B cell (primary cell): ENCODE data around the gene PFAS. TPM values are rescaled to one million over a fixed set of nuclear protein-coding genes. Genes with fewer than 3 reads are reported as not detected.

ENCODE experiments used
- ATAC-seq: fragments of 200-7000 bp; cut with Tn5 transposase; one replicate; pipeline ENCODE4 v1.10.0; 2021; ENCODE audit warnings: low read depth, mild to moderate bottlenecking, moderate number of reproducible peaks, moderate library complexity
- CTCF ChIA-PET: fragments of 350-600 bp; sonication (Branson Sonifier 250); formaldehyde crosslinking; loops from one replicate; lab custom pipeline; 2021; ENCODE audit warnings: antibody characterized with exemption, inconsistent platforms; lab: Charles Lee
- POLR2A ChIA-PET: fragments of 350-600 bp; sonication (Branson Sonifier 250); formaldehyde crosslinking; loops from one replicate; lab custom pipeline; 2021; ENCODE audit warnings: antibody characterized with exemption; lab: Charles Lee
- DNase-seq: peaks from one replicate; pipeline ENCODE4 v3.0.0; 2013
- H2AFZ ChIP-seq: 2 replicates; pipeline ENCODE4 v1.6.1; 2012; ENCODE audit warnings: mild to moderate bottlenecking, low read depth, low read length; ENCODE audit not compliant: insufficient read depth, poor library complexity, severe bottlenecking
- H3K27ac ChIP-seq, 2 donors: 1 replicate in 1 of 2; 2 replicates in 1 of 2; pipeline ENCODE4 v1.5.1; 2012 to 2013; ENCODE audit warnings: low read length in 2 of 2, mild to moderate bottlenecking in 2 of 2, moderate library complexity in 1 of 2
- H3K27me3 ChIP-seq, 4 experiments: fragments of 200-600 bp in 1 of 4; sonication (generic) in 1 of 4; replicated peaks in 1 of 4; 1 replicate in 2 of 4; 2 replicates in 2 of 4; pipeline versions ENCODE4 v1.6.1 to v1.7.0; 2013 to 2016; ENCODE audit warnings: low read length in 3 of 4, mild to moderate bottlenecking in 2 of 4, mixed read lengths in 1 of 4, moderate library complexity in 1 of 4; ENCODE audit not compliant: insufficient read depth in 4 of 4, control insufficient read depth in 3 of 4; ENCODE audit errors: control extremely low read depth in 1 of 4
- H3K36me3 ChIP-seq, 2 experiments: replicated peaks in 1 of 2; 1 replicate in 1 of 2; 2 replicates in 1 of 2; pipeline versions ENCODE4 v1.6.1 to v1.7.1; 2013; ENCODE audit warnings: low read length in 1 of 2; ENCODE audit not compliant: insufficient read depth in 2 of 2, control insufficient read depth in 1 of 2; ENCODE audit errors: control extremely low read depth in 1 of 2, extremely low read depth in 1 of 2
- H3K4me1 ChIP-seq, 2 donors: fragments of 200-600 bp in 1 of 2; sonication (generic) in 1 of 2; 1 replicate in 1 of 2; 2 replicates in 1 of 2; pipeline versions ENCODE4 v1.5.1 to v1.6.1; 2013 to 2017; ENCODE audit warnings: low read length in 2 of 2; ENCODE audit not compliant: control insufficient read depth in 2 of 2, insufficient read depth in 2 of 2
- H3K4me2 ChIP-seq: replicated peaks from 2 replicates; pipeline ENCODE3; 2012; ENCODE audit warnings: mild to moderate bottlenecking, low read depth, low read length; ENCODE audit not compliant: poor library complexity, severe bottlenecking
- H3K4me3 ChIP-seq, 5 experiments: fragments of 200-600 bp in 1 of 5; sonication (generic) in 1 of 5; 1 replicate in 3 of 5; 2 replicates in 2 of 5; pipeline versions ENCODE4 v1.5.1 to v1.7.0; 2011 to 2016; ENCODE audit warnings: low read length in 4 of 5, mild to moderate bottlenecking in 4 of 5, low read depth in 2 of 5, control low read depth in 1 of 5, moderate library complexity in 1 of 5; ENCODE audit not compliant: insufficient read depth in 1 of 5; ENCODE audit errors: control extremely low read depth in 1 of 5, extremely low read depth in 1 of 5
- H3K79me2 ChIP-seq: fragments of 200-600 bp; sonication (generic); one replicate; pipeline ENCODE4 v1.6.0; 2016; ENCODE audit warnings: low read length; ENCODE audit not compliant: control insufficient read depth, insufficient read depth
- H3K9ac ChIP-seq: fragments of 200-600 bp; sonication (generic); 2 replicates; pipeline ENCODE4 v1.6.1; 2017; ENCODE audit warnings: mild to moderate bottlenecking, low read length, moderate library complexity
- H3K9me3 ChIP-seq, 3 donors: one replicate each; pipeline versions ENCODE4 v1.6.1 to v1.7.1; 2013; ENCODE audit warnings: low read length in 2 of 3; ENCODE audit not compliant: control insufficient read depth in 2 of 3, insufficient read depth in 1 of 3; ENCODE audit errors: control extremely low read depth in 1 of 3
- H4K20me1 ChIP-seq: 2 replicates; pipeline ENCODE4 v1.6.0; 2012; ENCODE audit warnings: mild to moderate bottlenecking, low read length; ENCODE audit not compliant: insufficient read depth, control insufficient read depth, poor library complexity, severe bottlenecking
- H3K27ac Mint-ChIP-seq: one replicate; pipeline ENCODE4 v1.8.0; 2021; ENCODE audit warnings: mixed read lengths
- H3K27me3 Mint-ChIP-seq: one replicate; pipeline ENCODE4 v1.8.0; 2021; ENCODE audit warnings: mixed read lengths
- H3K4me1 Mint-ChIP-seq: one replicate; pipeline ENCODE4 v1.8.0; 2021; ENCODE audit warnings: mixed read lengths
- H3K4me3 Mint-ChIP-seq: one replicate; pipeline ENCODE4 v1.8.0; 2021; ENCODE audit warnings: mixed read lengths
- H3K9me3 Mint-ChIP-seq: one replicate; pipeline ENCODE4 v1.8.0; 2022; ENCODE audit warnings: mixed read lengths; ENCODE audit not compliant: insufficient read depth
- CTCF ChIP-seq: fragments of 200-600 bp; IDR thresholded peaks from one replicate; pipeline ENCODE4 v1.8.0; 2022; ENCODE audit warnings: antibody characterized with exemption, mild to moderate bottlenecking
- EZH2 ChIP-seq: IDR thresholded peaks from 2 replicates; pipeline ENCODE4 v1.6.1; 2012; ENCODE audit warnings: borderline replicate concordance, low read depth, mild to moderate bottlenecking, moderate library complexity, low read length; ENCODE audit not compliant: insufficient read depth, poor library complexity, severe bottlenecking
- WGBS: methylation state at CpG from one replicate; pipeline ENCODE4 v1.1.5; 2013; ENCODE audit warnings: missing lambda C conversion rate; ENCODE audit not compliant: insufficient coverage; 5-methylcytosine and 5-hydroxymethylcytosine counted together
- intact Hi-C: fragments of 100-400 bp; cut with micrococcal nuclease; formaldehyde crosslinking; loops from one replicate; pipeline ENCODE4 v1.10.0; 2022
- polyA plus RNA-seq: library from polyadenylated mRNA; depleted of rRNA; stranded (reverse); fragments of >200 nt; gene quantifications from 2 replicates; pipeline ENCODE4 v1.2.3, GENCODE V29; 2012
- total RNA-seq, 2 donors: library from RNA; stranded (reverse); fragments of 120-200 nt in 1 of 2; gene quantifications; 1 replicate in 1 of 2; 2 replicates in 1 of 2; pipeline versions ENCODE4 v1.2.3 to v1.2.4, GENCODE V29; 2013 to 2022

Gene PFAS
- total and polyA plus RNA-seq, 2 donors (not counting 1 experiment from before 2014, with no cell fraction given), result 22.3 to 65.5 TPM

GRCh38 chr17:8268550-8269298 is 19.6 kb downstream of the PFAS start:
- Mint-ChIP-seq H3K4me1 (no peaks in the 10 kb centered on the region), H3K4me3 (no peak overlapping the region), H3K27ac (no peak overlapping the region), H3K9me3 (no peaks in the 10 kb centered on the region), H3K27me3 (no peaks in the 10 kb centered on the region)
- ATAC-seq (no peak), DNase-seq (no peak)
- 96% methylated on average over 22 of the region's 29 CpGs for WGBS
- Histone ChIP-seq H3K4me1 (no peaks in the 10 kb centered on the region), H2AFZ (no peak overlapping the region), H4K20me1 (no peaks in the 10 kb centered on the region), H3K36me3 (peaks cover 0 to 54% of the 10 kb centered on the region in 2 experiments), H3K4me2 (no peak overlapping the region), H3K9ac (no peak overlapping the region), H3K4me3 (no peak overlapping the region), H3K27me3 (no peaks in the 10 kb centered on the region), H3K79me2 (no peaks in the 10 kb centered on the region), H3K27ac (no peak overlapping the region), H3K9me3 (no peaks in the 10 kb centered on the region)
- TF ChIP-seq EZH2 (no peak), CTCF (no peak)
- ChIA-PET POLR2A (no interaction called here), CTCF (no interaction called here)
- intact Hi-C loops, result no loop called here

DNA sequence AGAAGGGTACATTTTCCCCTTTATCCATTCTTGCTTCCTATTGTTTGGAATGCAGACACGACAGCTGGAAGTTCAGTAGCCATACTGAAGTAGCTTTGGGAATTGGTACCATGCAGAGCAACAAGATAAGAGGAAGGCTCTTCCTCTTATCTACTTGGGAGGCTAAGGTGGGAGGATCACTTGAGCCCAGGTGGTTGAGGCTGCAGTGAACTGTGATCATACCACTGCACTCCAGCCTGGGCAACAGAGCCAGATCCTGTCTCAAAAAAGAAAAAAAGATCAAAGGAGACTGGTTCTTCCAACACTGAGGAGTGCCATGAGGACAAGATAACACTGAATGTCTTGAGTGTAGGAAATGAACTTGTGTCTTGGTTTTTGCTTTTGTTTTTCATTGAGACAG is 23.3 kb downstream of the PFAS start:
- intact Hi-C loops, result no loop called here
- TF ChIP-seq EZH2 (no peak), CTCF (no peak)
- Histone ChIP-seq H2AFZ (no peak overlapping the region), H3K79me2 (no peaks in the 10 kb centered on the region), H3K4me2 (no peak overlapping the region), H3K9me3 (no peaks in the 10 kb centered on the region), H3K4me3 (no peak overlapping the region), H3K9ac (no peak overlapping the region), H3K4me1 (no peaks in the 10 kb centered on the region), H3K27ac (no peak overlapping the region), H3K36me3 (peaks cover 0 to 18% of the 10 kb centered on the region in 2 experiments), H4K20me1 (no peaks in the 10 kb centered on the region), H3K27me3 (no peaks in the 10 kb centered on the region)
- H3K4me1 Mint-ChIP-seq, result no peaks in the 10 kb centered on the region
- no peak overlapping the region for H3K27ac Mint-ChIP-seq
- no peaks in the 10 kb centered on the region for H3K9me3 Mint-ChIP-seq
- no CpG with 5 or more reads among the region's 1 CpG for WGBS
- H3K27me3 Mint-ChIP-seq, result no peaks in the 10 kb centered on the region
- ChIA-PET CTCF (no interaction called here), POLR2A (interaction anchor here (0.6 kb wide), 1 partner anchor 13 kb away, joined by 4 read pairs; no protein-coding TSS in a partner anchor)
- H3K4me3 Mint-ChIP-seq, result no peak overlapping the region
- no peak for ATAC-seq
- no peak for DNase-seq
